ENCODE data around the gene LRMDA. TPM values are rescaled to one million over a fixed set of nuclear protein-coding genes. Genes with fewer than 3 reads are reported as not detected.

Gene LRMDA
- total RNA-seq, 1 donor from 2014 or later: 19.4 TPM

GRCh38 chr10:75414527-75414926 is 16.9 kb upstream of the LRMDA start:
- H3K9me3 Mint-ChIP-seq (ENCODE audit: unreplicated experiment): no peaks in the 10 kb centered on the region
- H3K4me1 Mint-ChIP-seq (ENCODE audit: unreplicated experiment): peaks cover 15% of the 10 kb centered on the region
- H3K27me3 Mint-ChIP-seq (ENCODE audit: unreplicated experiment): peaks cover 17% of the 10 kb centered on the region
- H3K27ac Mint-ChIP-seq (ENCODE audit: unreplicated experiment): no peak overlapping the region
- no peak overlapping the region for H3K4me3 Mint-ChIP-seq (ENCODE audit: unreplicated experiment)
- peaks cover 4% of the 10 kb centered on the region for H3K36me3 Mint-ChIP-seq (ENCODE audit: low read depth, unreplicated experiment)
- TF ChIP-seq, protein P1, sequence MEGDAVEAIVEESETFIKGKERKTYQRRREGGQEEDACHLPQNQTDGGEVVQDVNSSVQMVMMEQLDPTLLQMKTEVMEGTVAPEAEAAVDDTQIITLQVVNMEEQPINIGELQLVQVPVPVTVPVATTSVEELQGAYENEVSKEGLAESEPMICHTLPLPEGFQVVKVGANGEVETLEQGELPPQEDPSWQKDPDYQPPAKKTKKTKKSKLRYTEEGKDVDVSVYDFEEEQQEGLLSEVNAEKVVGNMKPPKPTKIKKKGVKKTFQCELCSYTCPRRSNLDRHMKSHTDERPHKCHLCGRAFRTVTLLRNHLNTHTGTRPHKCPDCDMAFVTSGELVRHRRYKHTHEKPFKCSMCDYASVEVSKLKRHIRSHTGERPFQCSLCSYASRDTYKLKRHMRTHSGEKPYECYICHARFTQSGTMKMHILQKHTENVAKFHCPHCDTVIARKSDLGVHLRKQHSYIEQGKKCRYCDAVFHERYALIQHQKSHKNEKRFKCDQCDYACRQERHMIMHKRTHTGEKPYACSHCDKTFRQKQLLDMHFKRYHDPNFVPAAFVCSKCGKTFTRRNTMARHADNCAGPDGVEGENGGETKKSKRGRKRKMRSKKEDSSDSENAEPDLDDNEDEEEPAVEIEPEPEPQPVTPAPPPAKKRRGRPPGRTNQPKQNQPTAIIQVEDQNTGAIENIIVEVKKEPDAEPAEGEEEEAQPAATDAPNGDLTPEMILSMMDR (IDR thresholded peaks at IDR 0.05; ENCODE audit: unreplicated experiment): no peak
- DNase-seq (ENCODE audit: low spot score): no peak

DNA sequence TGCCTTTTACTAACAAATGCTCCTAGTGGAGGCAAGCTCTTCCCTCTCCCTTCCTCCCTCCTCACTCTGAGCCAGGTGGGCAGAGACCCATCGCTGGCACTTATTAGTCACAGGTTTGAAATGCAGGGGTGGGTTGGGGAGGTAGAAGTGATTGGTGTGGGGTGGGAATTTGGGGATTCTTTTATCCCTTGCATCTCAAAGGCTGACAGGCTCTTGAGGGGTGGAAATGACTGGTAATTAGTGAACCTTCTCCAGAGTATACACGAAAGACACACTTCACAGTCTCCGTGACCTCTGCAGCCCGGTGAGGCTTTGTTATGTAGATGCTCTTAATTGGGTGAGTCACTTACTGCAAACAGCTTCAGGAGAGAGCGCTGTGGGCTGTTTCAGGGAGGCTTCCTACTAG is 13.9 kb upstream of the LRMDA start:
- DNase-seq (ENCODE audit: low spot score): no peak
- H3K4me1 Mint-ChIP-seq (ENCODE audit: unreplicated experiment): no peaks in the 10 kb centered on the region
- H3K36me3 Mint-ChIP-seq (ENCODE audit: low read depth, unreplicated experiment): peaks cover 4% of the 10 kb centered on the region
- no peak overlapping the region for H3K27ac Mint-ChIP-seq (ENCODE audit: unreplicated experiment)
- peaks cover 16% of the 10 kb centered on the region for H3K27me3 Mint-ChIP-seq (ENCODE audit: unreplicated experiment)
- no peak overlapping the region for H3K4me3 Mint-ChIP-seq (ENCODE audit: unreplicated experiment)
- TF ChIP-seq, protein P1 (IDR thresholded peaks at IDR 0.05; ENCODE audit: unreplicated experiment): no peak
- no peaks in the 10 kb centered on the region for H3K9me3 Mint-ChIP-seq (ENCODE audit: unreplicated experiment)

GRCh38 chr10:75418293-75418692 is 13.1 kb upstream of the LRMDA start:
- H3K4me3 Mint-ChIP-seq (ENCODE audit: unreplicated experiment): no peak overlapping the region
- no peaks in the 10 kb centered on the region for H3K9me3 Mint-ChIP-seq (ENCODE audit: unreplicated experiment)
- TF ChIP-seq, protein P1 (IDR thresholded peaks at IDR 0.05; ENCODE audit: unreplicated experiment): no peak
- H3K4me1 Mint-ChIP-seq (ENCODE audit: unreplicated experiment): no peaks in the 10 kb centered on the region
- peaks cover 4% of the 10 kb centered on the region for H3K36me3 Mint-ChIP-seq (ENCODE audit: low read depth, unreplicated experiment)
- DNase-seq (ENCODE audit: low spot score): no peak
- no peak overlapping the region for H3K27ac Mint-ChIP-seq (ENCODE audit: unreplicated experiment)
- peaks cover 16% of the 10 kb centered on the region for H3K27me3 Mint-ChIP-seq (ENCODE audit: unreplicated experiment)

- no peaks in the 10 kb centered on the region for H3K9me3 Mint-ChIP-seq (ENCODE audit: unreplicated experiment)
- peaks cover 4% of the 10 kb centered on the region for H3K36me3 Mint-ChIP-seq (ENCODE audit: low read depth, unreplicated experiment)
- H3K27me3 Mint-ChIP-seq (ENCODE audit: unreplicated experiment): peaks cover 16% of the 10 kb centered on the region
- no peaks in the 10 kb centered on the region for H3K4me1 Mint-ChIP-seq (ENCODE audit: unreplicated experiment)
- DNase-seq (ENCODE audit: low spot score): no peak
- TF ChIP-seq, protein P1 (IDR thresholded peaks at IDR 0.05; ENCODE audit: unreplicated experiment): no peak
- no peak overlapping the region for H3K27ac Mint-ChIP-seq (ENCODE audit: unreplicated experiment)
- H3K4me3 Mint-ChIP-seq (ENCODE audit: unreplicated experiment): no peak overlapping the region
Observed at GRCh38 chr10:75418712-75419111, 12.7 kb upstream of the LRMDA start.

DNA sequence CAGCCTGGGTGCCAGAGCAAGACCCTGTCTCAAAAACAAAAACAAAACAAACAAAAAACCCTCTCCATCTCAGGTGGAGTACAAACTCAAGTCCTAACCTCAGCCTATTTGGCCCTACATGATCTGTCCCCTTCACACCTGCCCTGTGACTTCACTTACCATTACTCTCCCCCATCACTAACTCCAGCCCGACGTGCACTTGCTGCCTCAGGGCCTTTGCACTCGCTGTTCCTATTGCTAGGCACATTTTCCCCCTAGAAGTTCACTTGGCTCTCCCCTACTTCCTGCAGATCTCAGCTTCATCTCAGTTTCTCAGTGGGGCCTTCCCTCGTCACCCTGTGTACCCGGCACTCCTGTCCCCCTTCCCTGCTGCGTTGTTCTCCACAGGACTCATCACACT is 8.5 kb upstream of the LRMDA start:
- H3K4me3 Mint-ChIP-seq (ENCODE audit: unreplicated experiment): peak overlapping the region; percentile 18
- TF ChIP-seq, protein P1 (IDR thresholded peaks at IDR 0.05; ENCODE audit: unreplicated experiment): no peak
- H3K4me1 Mint-ChIP-seq (ENCODE audit: unreplicated experiment): peaks cover 4% of the 10 kb centered on the region
- no peaks in the 10 kb centered on the region for H3K9me3 Mint-ChIP-seq (ENCODE audit: unreplicated experiment)
- H3K27me3 Mint-ChIP-seq (ENCODE audit: unreplicated experiment): peaks cover 10% of the 10 kb centered on the region
- DNase-seq (ENCODE audit: low spot score): no peak
- H3K27ac Mint-ChIP-seq (ENCODE audit: unreplicated experiment): no peak overlapping the region
- H3K36me3 Mint-ChIP-seq (ENCODE audit: low read depth, unreplicated experiment): peaks cover 4% of the 10 kb centered on the region
